Ovary (tissue), 3 donors: ENCODE results near the gene ENDOG.

Source experiments
- POLR2A ChIP-seq: fragments of 450-650 bp; IDR thresholded peaks from one replicate; pipeline ENCODE4 v1.6.1; 2017; ENCODE audit warnings: antibody characterized with exemption, mild to moderate bottlenecking, moderate library complexity
- TF ChIP-seq, protein P1 (sequence below), 3 donors: fragments of 450-650 bp in 2 of 3; fragments of 200-600 bp in 1 of 3; IDR thresholded peaks; one replicate each; pipeline versions ENCODE4 v1.5.1 to v1.8.0; 2016 to 2022; ENCODE audit warnings: antibody characterized with exemption in 3 of 3, mild to moderate bottlenecking in 1 of 3
- donor health status: DM: no; HTN: no; CAD: no.

DNA sequence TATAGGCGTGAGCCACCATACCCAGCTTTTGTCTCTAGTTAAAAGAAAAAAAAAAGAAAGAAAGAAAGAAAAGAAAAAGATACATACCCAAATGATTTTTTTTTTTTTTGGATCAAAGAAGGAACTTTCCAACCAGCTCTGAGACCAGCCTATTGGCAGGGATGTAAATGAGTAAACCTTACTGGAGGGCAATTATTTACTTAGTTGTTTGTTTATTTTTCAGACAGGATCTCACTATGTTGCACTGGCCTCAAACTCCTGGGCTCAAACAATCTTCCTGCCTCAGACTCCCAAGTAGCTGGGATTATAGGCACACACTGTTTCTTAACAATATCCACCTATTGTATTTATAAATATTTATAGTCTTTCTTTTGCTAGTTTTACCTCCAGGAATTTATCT lies 22.2 kb downstream of the ENDOG start:
- TF ChIP-seq, protein P1, sequence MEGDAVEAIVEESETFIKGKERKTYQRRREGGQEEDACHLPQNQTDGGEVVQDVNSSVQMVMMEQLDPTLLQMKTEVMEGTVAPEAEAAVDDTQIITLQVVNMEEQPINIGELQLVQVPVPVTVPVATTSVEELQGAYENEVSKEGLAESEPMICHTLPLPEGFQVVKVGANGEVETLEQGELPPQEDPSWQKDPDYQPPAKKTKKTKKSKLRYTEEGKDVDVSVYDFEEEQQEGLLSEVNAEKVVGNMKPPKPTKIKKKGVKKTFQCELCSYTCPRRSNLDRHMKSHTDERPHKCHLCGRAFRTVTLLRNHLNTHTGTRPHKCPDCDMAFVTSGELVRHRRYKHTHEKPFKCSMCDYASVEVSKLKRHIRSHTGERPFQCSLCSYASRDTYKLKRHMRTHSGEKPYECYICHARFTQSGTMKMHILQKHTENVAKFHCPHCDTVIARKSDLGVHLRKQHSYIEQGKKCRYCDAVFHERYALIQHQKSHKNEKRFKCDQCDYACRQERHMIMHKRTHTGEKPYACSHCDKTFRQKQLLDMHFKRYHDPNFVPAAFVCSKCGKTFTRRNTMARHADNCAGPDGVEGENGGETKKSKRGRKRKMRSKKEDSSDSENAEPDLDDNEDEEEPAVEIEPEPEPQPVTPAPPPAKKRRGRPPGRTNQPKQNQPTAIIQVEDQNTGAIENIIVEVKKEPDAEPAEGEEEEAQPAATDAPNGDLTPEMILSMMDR (IDR thresholded peaks at IDR 0.05): no peak
- no peak for TF ChIP-seq POLR2A
